Right lung (tissue), 5 donors: ENCODE measurements around the gene RELN. TPM values are rescaled to one million over a fixed set of nuclear protein-coding genes. Genes with fewer than 3 reads are reported as not detected.

ENCODE experiments used
- DNase-seq, 2 donors: peaks; one replicate each; pipeline ENCODE4 v3.0.0-alpha.2; 2013
- polyA plus RNA-seq, 5 donors: library from polyadenylated mRNA; unstranded; fragments of 120-200 nt; gene quantifications; one replicate each; pipeline versions ENCODE4 v1.2.1 to v1.2.3, GENCODE V29; 2013; ENCODE audit warnings: inconsistent platforms in 1 of 5, low replicate concordance in 1 of 5; ENCODE audit not compliant: insufficient read length in 5 of 5, insufficient read depth in 1 of 5

Gene RELN
- polyA plus RNA-seq, 5 donors: 8.7 to 24.7 (median 17.2) TPM

DNA sequence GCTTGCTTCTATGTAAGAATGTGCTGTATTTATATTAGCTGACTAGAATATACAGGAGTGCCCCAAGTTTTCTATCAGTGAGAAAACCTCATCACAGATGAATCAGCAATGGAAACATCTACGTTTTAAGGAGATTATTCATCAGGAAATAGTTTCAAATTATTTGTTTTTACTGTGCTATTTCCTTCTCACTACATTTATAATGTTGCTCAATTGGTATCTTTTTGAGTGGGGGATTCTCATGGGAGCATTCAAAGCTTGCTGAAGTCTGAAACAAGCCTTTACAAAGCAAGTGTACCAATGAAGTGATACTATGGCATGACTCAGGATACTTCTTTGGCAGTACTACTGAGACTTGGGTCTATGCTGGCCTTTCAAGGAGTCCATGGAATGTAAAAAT lies 352.4 kb downstream of the RELN start:
- no peak for DNase-seq

DNA sequence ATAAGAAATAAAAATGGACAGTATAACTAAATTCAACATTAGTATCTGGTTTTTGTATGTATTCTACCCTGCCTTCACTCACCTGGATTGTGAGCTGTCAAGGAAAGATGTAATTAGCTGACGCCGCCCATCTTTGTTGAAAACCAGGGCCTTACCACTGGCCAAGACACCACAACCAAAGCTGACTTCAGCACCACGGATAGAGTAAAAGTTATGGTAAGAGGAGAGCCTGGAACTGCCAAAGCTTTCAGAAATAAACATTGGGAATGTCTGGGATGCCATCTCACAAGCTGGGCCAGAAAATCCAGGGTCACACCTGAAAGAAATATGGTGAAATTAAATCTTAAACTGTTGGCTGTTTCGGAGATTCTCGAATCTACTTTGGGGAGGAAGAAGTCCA lies 353.3 kb downstream of the RELN start:
- no peak for DNase-seq

DNA sequence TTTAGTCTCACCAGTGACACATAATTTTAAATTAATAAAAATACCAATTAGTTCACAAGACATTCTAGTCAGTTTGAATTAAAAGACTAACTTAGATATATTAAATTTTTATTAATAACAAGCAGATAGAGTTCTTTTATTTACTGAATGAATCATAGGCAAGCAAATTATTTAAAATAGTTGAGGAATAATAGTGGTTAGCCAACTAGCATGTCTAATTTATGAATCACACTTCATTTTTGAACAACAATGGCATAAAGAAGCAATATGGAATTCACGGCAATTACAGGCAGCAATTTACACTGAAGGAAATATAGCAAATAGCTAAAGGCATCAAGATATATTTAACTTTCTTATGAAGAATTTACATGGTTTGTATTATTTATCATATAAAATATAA lies 356.5 kb downstream of the RELN start:
- no peak for DNase-seq

DNA sequence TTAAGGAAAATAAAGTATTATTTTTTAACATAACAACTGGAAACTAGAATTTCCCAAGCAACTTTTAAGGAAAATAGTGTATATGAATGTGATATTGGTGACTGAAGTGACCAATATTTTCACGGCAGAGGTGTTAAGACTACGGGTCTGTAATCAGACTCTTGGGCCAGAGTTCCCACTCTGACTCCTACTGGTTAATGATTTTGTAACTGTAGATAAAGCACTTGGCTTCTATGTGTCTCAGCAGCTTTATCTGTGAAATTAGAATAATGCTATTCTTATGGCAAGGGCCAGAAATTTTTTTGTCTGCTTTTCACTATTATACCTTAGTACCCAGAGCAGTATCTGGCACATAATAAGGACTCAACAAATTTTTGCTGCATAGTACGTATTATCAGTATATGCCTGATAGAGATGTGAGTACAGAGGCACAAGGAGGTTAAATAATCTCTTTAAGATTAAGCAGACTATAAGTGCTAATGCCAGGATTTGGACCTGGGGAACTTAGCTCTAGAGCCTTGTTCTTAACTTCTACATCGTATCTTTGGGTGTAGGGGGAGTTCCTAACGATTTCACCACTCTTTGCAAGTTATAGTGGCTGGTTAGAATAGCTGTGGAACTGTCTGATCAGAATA lies 357.3 kb downstream of the RELN start:
- no peak for DNase-seq

DNA sequence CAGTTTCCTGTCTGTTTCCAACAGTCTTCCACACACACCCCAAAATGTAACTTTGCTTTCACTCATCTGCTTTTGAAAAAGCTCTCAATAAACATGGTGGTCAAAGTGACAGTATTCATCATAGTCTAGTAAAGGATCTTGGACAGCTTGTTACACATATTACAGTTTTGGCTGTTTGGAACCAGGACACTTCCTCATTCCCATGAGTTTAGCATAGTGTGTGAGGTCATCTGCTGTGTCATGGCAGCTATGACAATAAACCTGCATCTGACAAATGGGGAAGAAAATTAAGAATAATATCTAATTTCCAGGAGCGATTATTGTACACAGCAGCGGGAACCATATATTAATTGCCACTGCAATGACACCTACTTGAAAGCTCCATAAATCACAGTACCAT lies 359.1 kb downstream of the RELN start:
- DNase-seq: no peak

DNA sequence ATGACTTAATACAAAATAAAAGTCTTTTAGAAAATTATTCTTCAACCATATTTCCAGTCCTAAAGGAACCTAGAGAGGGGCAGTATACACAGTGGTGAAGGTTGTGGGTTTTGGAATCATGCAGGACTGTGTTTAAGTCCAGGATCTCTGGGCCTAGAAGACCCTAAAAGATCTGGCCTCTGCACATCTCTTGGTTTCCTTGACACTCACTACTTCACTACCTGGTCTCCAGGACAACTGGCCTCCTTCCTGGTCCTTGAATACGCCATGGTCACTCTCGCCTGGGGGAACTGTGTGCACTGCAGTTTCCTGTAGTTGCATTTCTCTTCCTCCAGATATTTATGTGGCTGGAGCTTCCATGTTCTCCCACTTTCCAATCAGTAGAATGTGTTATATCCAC lies 360.7 kb downstream of the RELN start:
- DNase-seq: no peak

DNA sequence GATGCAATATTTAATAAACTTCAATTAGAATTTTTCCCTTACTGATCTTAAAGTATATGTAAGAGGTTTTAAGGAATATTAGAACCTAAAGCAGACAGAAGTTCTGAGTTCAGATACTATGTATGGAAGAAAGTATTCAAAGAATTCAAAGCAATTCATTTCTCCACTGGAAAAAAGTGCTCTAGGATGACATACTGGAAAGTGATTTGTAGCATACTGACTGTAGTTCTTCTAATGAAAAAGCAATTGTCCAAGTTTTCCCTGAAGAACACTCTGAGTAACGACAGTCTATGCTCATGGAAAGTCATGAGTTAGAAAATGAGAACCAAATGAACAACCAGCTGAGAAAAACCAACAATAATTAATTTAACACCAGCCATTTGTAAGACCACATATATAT lies 362.7 kb downstream of the RELN start:
- no peak for DNase-seq

DNA sequence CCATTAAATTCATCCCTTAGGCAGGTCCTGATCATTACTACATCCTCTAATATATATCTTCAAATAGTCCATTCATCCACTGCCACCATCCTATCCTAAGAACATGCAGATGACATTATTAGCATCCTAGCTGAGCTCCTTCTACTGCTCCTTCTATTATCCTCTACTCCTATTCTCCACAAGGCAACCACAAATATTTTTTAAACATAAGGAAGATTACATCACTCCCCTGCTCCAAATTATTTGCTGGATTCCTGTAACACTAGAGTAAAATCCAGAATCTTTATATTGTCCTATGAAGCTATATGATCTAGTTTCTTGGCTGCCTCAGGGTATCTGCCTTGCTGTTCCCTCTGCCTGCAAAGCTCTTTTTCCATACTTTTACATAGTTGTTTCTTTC lies 367.2 kb downstream of the RELN start:
- no peak for DNase-seq

DNA sequence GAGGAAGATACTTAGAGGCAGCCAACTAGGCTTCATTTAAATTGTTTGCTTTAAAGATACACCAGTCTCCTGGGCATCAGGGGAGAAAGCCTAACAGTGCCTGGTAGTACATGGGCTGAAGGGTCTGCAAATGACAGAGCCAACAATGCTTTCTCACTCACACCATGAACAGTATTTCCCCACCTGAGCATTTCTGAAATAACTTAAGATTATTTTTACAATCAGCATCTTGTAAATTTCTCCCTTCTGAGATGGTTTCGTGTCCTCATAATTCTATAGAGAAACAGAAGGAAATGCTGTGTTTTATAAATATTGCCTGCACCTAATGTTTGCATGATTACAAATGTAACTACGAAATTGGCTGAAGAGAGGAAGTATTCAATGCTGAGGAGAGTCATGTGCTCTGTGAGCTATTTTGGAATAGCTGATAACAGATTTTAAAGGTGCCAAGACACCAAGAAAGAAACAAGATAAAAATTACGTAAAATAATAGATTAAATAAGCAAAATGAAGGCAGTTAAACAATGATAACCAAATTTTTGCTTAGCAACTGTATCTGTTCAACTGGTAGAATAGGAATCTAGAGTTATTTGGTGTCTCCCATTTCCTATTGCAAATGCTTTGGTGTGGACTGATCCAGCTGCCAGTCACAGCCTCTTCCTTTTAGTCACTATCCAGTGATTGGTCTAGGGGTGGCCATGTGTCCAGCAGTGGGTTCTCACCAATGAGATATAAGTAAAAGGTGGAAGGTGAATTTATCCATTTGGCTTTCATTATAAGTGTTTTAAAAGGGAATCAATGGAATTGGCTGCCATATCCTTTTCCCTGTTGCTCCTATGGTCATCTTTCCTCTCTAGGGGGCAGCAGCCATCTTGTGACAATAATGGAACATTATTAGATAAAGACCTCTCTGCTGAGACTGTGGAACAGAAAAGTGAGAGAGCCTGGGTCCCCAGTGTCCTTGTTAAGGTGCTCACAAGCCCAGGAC lies 375.5 kb downstream of the RELN start:
- DNase-seq: no peak

DNA sequence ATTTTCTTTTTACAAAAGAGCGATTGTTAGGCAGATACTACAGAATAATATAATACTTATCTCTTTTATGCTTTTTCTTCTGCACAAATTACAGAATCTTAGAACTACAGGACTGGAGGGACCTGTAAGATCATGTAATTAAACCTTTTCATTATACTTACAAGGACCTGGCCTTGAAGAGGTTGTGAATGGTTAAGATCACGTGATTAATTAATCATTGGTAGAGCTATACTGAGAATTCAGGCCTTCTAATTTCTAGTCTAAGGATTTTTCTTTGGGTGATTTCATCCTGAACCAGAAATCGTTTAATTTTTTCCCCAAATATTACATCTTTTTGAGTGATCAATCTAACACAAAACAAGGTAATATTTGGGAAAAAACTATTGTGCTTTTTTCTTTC lies 379.7 kb downstream of the RELN start:
- DNase-seq: no peak

DNA sequence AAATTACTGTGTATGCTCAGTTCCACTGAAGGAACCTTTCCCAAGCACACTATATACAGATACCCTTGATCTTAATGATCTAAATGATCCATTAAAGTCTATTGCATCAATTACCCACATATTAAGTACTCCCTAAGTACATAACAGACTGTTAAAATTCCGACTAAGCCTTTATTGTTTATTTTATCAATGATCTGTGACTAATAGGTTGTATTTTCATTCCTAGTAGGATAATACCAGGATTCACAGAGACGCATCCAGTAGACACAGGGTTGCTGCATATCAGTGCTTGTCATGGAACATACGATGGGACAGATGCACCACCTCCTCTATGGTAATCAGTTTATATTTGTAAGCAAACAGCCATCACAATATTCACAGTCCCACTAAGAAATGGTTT lies 383.8 kb downstream of the RELN start:
- DNase-seq: no peak

DNA sequence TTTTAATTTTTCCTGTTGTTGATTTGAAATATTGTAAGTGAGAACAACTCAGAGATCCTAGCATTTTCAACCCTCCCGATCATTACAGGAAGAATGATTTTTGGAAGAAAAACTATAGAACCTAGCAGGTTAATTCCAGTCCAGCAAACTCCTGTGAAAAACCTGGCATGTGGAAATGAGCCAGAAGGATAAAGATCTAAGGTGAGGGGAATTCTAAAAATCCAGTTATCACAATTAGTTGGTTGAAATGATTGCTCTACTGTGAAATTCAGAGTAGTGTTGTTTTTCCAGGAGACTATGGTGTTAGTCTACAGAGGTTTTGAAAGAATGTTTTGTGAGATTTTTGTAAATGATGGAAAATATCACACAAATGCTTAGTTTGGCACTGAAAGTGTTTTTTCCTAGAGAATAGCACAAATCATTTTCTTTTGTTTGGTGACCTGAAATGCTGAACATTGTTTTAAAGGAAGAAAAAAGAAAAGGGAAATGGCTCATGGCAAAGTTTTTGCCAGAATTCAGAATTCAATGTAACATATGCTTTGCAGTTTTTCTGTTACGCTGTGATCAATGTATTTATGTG lies 391.0 kb downstream of the RELN start:
- DNase-seq: no peak

DNA sequence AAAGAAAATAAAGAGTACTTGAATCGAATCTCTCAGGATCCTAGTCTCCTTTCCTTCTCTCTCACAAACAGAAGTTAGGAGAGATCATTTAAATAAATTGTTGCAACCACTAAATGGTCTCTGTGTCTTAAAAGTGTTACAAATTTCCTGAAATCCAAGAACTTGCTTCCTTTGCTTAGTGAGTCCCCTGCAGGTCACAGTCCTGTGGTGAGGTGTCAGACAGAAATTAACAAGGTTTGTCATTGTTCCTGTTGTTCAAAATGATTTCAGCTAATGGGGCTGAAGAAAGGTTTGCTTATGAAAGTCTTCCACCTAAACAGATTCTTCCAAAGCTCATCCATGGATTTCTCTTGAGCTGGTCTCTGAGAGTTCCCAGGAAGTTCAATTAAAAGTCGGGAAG lies 391.9 kb downstream of the RELN start:
- no peak for DNase-seq

DNA sequence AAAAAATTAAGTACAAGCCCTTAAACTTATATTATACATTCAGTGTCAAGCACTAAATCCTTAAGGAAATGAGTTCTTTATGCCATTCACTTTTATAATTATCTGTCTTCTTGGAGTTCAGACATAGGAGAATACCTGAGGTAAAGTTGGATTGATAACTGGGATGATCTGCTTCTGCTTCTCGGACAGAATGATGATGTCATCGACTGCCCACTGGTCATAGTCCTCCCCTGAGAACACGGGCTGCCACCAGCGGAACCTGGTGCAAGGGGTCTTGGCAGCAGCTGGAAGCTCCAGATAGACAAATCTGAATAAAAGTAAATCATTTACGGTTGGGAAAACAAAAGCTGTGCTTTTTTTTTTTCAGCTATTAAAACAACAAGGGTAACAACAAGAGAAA lies 395.3 kb downstream of the RELN start:
- no peak for DNase-seq

DNA sequence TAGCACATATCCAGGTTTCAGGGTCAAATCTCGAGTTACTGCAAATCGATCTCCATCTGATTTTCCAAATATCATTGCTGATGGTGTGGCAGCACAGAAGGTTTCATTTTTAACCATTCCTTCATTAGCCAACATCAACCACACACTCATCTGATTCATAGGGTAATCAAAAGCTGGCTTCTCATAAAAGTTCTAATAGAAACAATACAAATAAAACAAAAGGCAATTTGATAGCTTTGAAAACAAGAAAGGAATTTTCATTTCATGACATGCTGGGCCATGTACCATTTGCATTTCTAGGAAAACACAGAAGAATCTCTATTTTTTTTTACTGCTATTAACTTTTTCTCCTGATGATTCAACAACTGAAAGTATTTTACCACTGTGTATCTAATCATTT lies 395.8 kb downstream of the RELN start:
- DNase-seq: no peak

DNA sequence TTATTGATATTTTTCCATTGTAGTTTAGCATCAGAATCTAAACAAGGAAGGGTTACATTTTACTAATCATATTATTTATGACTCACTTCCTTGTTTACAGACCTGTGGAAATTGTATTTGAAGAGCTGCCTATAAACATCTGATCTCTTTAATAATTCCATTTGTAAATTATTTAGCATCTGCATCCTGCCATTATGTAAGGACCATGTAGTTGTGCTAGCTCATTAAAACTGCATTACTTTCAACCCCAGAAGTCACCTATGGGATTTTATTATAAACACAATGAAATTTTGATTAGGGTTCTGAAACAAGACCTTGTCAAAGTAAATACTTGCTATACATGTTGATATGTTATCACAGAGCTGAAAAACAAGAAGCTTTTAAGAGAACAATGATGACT lies 396.6 kb downstream of the RELN start:
- no peak for DNase-seq

DNA sequence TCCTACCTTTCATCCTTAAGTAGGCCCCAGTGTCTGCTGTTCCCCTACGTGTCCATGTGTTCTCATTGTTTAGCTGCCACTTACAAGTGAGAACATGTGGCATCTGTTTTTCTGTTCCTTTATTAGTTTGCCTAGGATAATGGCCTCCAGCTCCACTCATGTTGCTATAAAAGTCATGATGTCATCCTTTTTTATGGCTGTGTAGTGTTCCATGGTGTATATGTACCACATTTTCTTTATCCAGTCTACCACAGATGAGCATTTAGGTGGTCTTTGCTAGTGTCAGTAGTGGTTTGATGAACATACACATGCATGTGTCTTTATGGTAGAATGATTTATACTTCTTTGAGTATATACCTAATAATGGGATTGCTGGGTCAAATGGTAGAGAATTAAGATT lies 397.3 kb downstream of the RELN start:
- DNase-seq: no peak

DNA sequence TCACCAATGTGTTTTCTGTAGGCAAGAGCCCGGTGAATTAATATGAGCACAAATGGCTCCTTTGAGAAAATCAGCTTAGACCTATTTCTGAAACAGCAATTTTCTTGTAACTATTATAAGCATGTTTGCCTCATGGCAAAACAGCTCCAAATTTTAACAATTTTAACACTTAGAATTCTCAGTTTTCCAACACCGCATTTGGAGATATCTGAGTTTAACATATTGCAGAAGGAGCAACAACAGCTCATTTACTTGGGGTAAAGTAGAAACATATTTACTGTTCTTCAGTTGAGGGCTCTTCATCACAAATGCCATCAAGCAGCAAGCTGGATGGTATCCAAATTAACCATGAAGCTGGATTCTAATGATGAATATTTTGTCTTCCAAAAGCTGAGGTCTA lies 409.4 kb downstream of the RELN start:
- no peak for DNase-seq

DNA sequence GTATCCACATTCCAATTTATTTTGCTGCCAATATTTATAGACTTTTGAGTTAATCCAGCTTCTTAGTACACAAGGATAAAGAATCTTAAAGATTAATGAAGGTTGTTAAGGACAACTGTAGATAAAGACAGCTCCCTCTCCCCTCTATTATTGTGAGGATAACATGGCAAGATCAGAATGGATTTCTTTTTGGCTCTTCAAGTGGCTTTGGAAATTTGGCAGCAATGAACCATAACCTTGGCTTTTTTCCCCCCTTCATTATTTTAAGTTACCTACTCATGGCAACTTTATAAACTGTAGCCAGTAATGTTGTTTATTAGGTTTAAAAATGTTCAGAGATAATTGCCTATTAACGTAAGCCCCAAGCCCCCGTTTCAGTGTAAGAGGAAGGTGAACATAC lies 412.4 kb downstream of the RELN start:
- DNase-seq: no peak

DNA sequence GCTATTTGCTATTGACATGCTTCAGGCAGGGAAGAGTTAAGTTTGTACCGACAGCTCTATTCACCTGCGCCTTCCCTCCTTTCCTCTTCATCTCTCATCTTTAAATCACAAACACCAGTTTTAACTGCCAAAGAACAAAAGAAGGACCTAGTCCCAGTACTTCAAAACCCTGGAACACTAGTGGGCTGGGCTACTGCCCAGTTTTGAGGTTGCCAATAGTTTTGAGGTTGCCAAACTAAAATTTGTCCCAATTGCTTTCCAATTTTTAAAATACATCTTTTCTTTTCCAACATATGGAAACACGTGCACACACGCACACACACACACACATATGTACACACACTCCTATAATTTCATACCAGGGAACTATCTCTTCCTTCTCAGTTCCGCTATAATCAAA lies 412.8 kb downstream of the RELN start:
- DNase-seq: no peak

DNA sequence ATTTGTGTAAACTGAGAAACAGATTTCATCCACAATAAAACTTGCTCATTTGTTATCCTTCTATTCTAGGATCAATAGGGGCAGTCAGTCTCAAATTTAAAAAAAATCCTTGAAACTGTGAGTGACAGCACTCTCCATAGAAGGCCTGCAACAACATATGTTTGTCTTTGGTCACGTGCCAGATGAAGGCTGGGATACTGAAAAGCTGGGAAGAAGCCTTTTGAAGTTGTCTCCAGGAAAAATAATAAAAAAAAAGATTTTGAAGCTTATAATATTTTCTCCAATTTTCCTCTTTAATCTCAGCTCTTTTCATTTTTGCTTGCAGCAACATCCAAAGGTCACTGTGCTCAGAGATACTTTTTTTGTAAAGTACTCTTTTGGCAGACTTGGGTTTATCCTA lies 414.9 kb downstream of the RELN start:
- no peak for DNase-seq

DNA sequence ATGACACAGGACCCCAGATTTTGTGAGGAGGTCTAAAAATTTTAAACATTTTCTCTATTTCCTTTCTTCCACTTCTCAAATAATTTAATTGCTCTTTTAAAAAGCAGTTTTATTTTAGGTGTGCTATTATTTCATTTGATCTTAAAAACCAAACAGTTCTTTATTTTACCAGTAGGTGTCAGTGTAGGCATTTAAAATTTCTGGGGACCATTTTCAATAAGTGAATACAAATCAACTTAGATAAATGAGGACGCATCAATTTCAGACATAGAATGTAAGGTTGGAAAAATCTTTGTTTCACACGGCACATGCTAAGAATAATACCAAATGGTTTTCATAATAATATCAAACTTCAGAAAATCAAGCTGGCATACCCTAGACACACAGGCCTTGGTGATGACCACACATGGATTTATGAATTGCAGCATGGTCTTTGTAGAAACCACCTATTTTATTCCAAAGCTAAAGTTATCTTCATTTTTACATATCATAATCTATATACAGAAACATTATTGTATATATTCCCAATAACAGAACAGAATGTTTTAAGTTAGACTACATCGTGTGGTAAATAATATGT lies 415.9 kb downstream of the RELN start:
- DNase-seq: peak; percentile 3 to 11

DNA sequence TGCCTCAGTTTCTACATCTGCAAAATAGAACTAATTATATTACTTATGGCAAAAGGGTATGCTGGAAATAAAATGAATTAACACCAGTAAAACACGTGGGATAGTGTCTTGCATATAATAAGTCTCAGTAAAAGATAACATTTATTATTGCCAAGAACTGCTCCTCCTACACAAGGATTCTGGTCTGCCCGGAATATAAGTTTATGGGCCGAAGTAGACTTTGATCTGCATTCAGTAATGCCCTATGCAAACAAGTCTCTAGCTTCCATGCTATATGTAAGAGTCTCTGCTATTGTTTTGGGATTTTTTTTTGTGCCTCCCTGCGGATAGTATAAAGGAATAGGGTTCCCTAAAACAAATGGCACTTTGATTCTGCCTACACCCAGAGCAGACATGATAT lies 417.9 kb downstream of the RELN start:
- no peak for DNase-seq
